Measurements from ENCODE around the gene BDNF.

DNA sequence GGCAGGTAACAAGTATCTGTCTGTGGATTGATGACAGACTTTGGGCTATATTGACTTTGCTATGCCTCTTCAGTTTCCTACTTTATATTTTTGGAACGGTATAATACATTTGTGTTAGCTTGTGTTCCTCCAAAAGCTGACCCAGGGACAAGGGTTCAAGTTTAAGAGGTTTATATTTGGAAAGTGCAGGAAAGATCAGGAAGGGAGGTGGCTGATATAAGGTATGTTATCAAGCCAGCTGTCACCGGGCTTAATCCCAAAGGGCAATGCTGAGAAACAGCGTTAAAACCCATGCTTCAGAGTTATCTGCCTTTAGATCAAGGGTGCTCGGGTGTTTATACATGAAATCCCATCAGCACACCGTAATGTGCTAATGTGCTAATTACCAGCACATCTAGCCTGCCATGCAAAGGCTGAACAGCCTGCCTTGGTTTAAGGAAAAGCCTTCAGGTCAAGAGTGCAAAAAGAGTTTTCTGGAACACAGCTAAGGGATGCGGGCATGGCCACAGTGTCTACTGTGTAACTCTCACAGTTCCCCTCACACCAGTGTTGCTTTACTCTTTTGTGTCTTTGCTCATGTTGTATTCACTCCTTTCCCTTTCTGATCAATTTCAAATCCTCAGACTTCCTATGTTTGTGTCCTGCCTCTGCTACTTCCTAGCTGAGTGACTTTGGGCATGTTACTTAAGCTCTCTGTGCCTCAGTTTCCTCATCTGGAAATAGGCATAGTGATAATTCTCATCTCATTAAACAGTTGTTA is 77.5 kb downstream of the BDNF start:
- TF ChIP-seq POLR2AphosphoS5 (IDR thresholded peaks at IDR 0.05; ENCODE audit: borderline replicate concordance, low read depth, low read length) = no peak
- TF ChIP-seq EZH2 (IDR thresholded peaks at IDR 0.05) = no peak
